Adrenal gland (tissue), 5 donors: Measurements from ENCODE around the gene CST4.

Experiments used
- POLR2A ChIP-seq, 2 donors: fragments of 450-650 bp; IDR thresholded peaks; one replicate each; pipeline ENCODE4 v1.6.1; 2017; ENCODE audit warnings: antibody characterized with exemption in 2 of 2, mild to moderate bottlenecking in 2 of 2, moderate library complexity in 1 of 2
- TF ChIP-seq, protein P1 (sequence below), 6 experiments: fragments of 450-650 bp in 4 of 6; fragments of 200-600 bp in 2 of 6; sonication (generic) in 1 of 6; IDR thresholded peaks; 1 replicate in 5 of 6; 2 replicates in 1 of 6; pipeline versions ENCODE4 v1.5.1 to v1.8.0; 2016 to 2021; ENCODE audit warnings: antibody characterized with exemption in 6 of 6, mild to moderate bottlenecking in 2 of 6, moderate library complexity in 1 of 6
- donor health status: DM: no; HTN: no; CAD: no.

- TF ChIP-seq, protein P1, sequence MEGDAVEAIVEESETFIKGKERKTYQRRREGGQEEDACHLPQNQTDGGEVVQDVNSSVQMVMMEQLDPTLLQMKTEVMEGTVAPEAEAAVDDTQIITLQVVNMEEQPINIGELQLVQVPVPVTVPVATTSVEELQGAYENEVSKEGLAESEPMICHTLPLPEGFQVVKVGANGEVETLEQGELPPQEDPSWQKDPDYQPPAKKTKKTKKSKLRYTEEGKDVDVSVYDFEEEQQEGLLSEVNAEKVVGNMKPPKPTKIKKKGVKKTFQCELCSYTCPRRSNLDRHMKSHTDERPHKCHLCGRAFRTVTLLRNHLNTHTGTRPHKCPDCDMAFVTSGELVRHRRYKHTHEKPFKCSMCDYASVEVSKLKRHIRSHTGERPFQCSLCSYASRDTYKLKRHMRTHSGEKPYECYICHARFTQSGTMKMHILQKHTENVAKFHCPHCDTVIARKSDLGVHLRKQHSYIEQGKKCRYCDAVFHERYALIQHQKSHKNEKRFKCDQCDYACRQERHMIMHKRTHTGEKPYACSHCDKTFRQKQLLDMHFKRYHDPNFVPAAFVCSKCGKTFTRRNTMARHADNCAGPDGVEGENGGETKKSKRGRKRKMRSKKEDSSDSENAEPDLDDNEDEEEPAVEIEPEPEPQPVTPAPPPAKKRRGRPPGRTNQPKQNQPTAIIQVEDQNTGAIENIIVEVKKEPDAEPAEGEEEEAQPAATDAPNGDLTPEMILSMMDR (IDR thresholded peaks at IDR 0.05), result no peak
- TF ChIP-seq POLR2A (IDR thresholded peaks at IDR 0.05), result no peak
These were observed 43.3 kb downstream of the CST4 start for GRCh38 chr20:23645575-23645974.
